Hepatocyte (in vitro differentiated cells): ENCODE measurements around the gene F7. TPM values are rescaled to one million over a fixed set of nuclear protein-coding genes. Genes with fewer than 3 reads are reported as not detected.

ENCODE experiments used
- DNase-seq: peaks from one replicate; pipeline ENCODE4 v3.0.0-alpha.2; 2016; ENCODE audit warnings: low spot score
- H2AFZ ChIP-seq: fragments of 200-600 bp; sonication (generic); 2 replicates; pipeline ENCODE4 v1.6.0; 2016; ENCODE audit warnings: antibody characterized with exemption, mild to moderate bottlenecking
- H3K27ac ChIP-seq: fragments of 200-600 bp; sonication (generic); 2 replicates; pipeline ENCODE4 v1.5.1; 2016; ENCODE audit warnings: mild to moderate bottlenecking
- H3K27me3 ChIP-seq: fragments of 200-600 bp; sonication (generic); 2 replicates; pipeline ENCODE4 v1.6.1; 2016
- H3K36me3 ChIP-seq: fragments of 200-600 bp; sonication (generic); replicated peaks from 2 replicates; pipeline ENCODE4 v1.5.1; 2016; ENCODE audit warnings: low read depth; ENCODE audit not compliant: insufficient read depth
- H3K4me1 ChIP-seq: fragments of 200-600 bp; sonication (generic); 2 replicates; pipeline ENCODE4 v1.5.1; 2016; ENCODE audit warnings: mild to moderate bottlenecking, moderate library complexity; ENCODE audit not compliant: insufficient read depth
- H3K4me2 ChIP-seq: fragments of 200-600 bp; sonication (generic); 2 replicates; pipeline ENCODE4 v1.6.0; 2016
- H3K4me3 ChIP-seq: fragments of 200-600 bp; sonication (generic); 2 replicates; pipeline ENCODE4 v1.5.1; 2016; ENCODE audit warnings: mild to moderate bottlenecking
- H3K79me2 ChIP-seq: fragments of 200-600 bp; sonication (generic); 2 replicates; pipeline ENCODE4 v1.6.0; 2017; ENCODE audit warnings: mild to moderate bottlenecking
- H3K9me2 ChIP-seq: fragments of 200-600 bp; sonication (generic); replicated peaks from 2 replicates; pipeline ENCODE4 v1.6.0; 2017; ENCODE audit warnings: mild to moderate bottlenecking; ENCODE audit not compliant: insufficient read depth
- H3K9me3 ChIP-seq: fragments of 200-600 bp; sonication (generic); 2 replicates; pipeline ENCODE4 v1.5.1; 2016; ENCODE audit warnings: low read depth, mild to moderate bottlenecking
- H4K20me1 ChIP-seq: fragments of 200-600 bp; sonication (generic); 2 replicates; pipeline ENCODE4 v1.6.0; 2016; ENCODE audit warnings: mild to moderate bottlenecking; ENCODE audit not compliant: insufficient read depth, poor library complexity, severe bottlenecking
- CTCF ChIP-seq: fragments of 200-600 bp; sonication (generic); IDR thresholded peaks from 2 replicates; pipeline ENCODE4 v1.5.1; 2016; ENCODE audit warnings: antibody characterized with exemption, mild to moderate bottlenecking; ENCODE audit not compliant: poor library complexity
- EZH2 ChIP-seq: fragments of 200-600 bp; sonication (generic); IDR thresholded peaks from 2 replicates; pipeline ENCODE4 v1.6.1; 2016; ENCODE audit warnings: antibody characterized with exemption, mild to moderate bottlenecking, borderline replicate concordance
- EZH2phosphoT487 ChIP-seq: fragments of 200-600 bp; sonication (generic); IDR thresholded peaks from one replicate; pipeline ENCODE4 v1.6.1; 2018; ENCODE audit warnings: antibody characterized with exemption, mild to moderate bottlenecking, low read depth, moderate library complexity; ENCODE audit not compliant: unreplicated experiment, severe bottlenecking
- WGBS: methylation state at CpG from one replicate; pipeline ENCODE4 v1.1.6; 2016; ENCODE audit warnings: low lambda C conversion rate; ENCODE audit errors: missing lambda C conversion rate; 5-methylcytosine and 5-hydroxymethylcytosine counted together
- polyA plus RNA-seq: library from polyadenylated mRNA; unstranded; fragments of >200 nt; fragmentation: Nextera tagmentation; extraction: Ambion mirVana; gene quantifications from 2 replicates; pipeline ENCODE4 v1.2.1, GENCODE V29; 2016
- total RNA-seq: library from RNA; depleted of rRNA; stranded (reverse); fragments of >200 nt; gene quantifications from 2 replicates; pipeline ENCODE4 v1.2.3, GENCODE V29; 2014

F7 gene
- total and polyA plus RNA-seq, 2 experiments from 2014 or later, result 12.6 to 24.0 TPM

DNA sequence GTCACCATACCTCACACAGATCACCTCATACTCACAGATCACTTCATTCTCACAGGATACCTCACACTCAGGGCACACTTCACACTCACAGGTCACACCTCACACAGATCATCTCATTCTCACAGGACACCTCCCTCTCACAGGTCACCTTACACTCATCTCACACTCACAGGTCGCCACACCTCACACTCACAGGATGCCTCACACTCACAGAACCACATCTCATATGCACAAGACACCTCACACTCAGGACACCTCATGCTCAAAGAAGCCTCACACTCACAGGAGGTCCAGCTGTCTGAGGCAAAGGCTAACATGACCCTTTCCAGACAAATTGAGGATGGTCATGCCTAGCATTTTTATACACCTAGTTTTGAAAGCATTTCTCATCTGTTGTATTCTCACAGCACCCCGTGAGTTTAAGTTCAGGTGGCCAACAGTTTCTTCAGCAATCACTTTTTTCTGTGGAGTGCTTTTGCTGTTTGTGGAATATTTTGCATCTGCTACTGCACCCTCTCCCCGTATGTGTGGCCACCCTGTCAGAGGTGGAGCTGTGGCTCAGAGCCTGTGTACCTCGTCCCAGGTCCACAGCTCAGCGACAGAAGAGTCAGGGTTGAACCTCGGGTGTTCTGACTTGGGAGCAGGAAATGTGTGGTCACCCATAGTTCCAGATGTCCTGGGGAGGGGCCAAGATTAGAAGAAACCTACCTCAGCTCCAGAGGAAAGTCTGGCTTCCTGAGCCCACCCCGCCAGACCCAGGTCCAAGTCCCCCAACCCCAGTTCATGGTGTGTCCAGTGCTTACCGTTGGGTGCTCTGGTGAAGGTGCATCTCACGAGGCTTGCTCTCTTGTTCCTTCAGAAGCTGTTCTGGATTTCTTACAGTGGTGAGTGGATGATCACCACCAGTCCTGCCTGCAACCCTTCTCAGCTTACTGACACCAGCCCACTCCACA is 7.6 kb downstream of the F7 start:
- no peak for DNase-seq
- TF ChIP-seq EZH2phosphoT487 (no peak), CTCF (no peak), EZH2 (no peak)
- Histone ChIP-seq H3K36me3 (no peaks in the 10 kb centered on the region), H3K4me2 (no peak overlapping the region), H2AFZ (no peak overlapping the region), H3K9me2 (no peaks in the 10 kb centered on the region), H3K27ac (no peak overlapping the region), H3K79me2 (no peaks in the 10 kb centered on the region), H3K27me3 (peaks cover 15% of the 10 kb centered on the region), H3K4me3 (no peak overlapping the region), H3K4me1 (peaks cover 6% of the 10 kb centered on the region), H3K9me3 (no peaks in the 10 kb centered on the region), H4K20me1 (no peaks in the 10 kb centered on the region)
- whole genome bisulfite sequencing, result 84% methylated on average over 9 of the region's 9 CpGs

GRCh38 chr13:113113846-113114271 is 8.3 kb downstream of the F7 start:
- Histone ChIP-seq H3K9me3 (no peaks in the 10 kb centered on the region), H3K27me3 (peaks cover 15% of the 10 kb centered on the region), H3K9me2 (no peaks in the 10 kb centered on the region), H3K4me1 (peaks cover 6% of the 10 kb centered on the region), H3K36me3 (no peaks in the 10 kb centered on the region), H2AFZ (no peak overlapping the region), H3K4me2 (no peak overlapping the region), H3K4me3 (no peak overlapping the region), H4K20me1 (no peaks in the 10 kb centered on the region), H3K27ac (no peak overlapping the region), H3K79me2 (no peaks in the 10 kb centered on the region)
- TF ChIP-seq CTCF (no peak), EZH2 (no peak), EZH2phosphoT487 (no peak)
- no peak for DNase-seq
- 97% methylated on average over 8 of the region's 8 CpGs for WGBS

GRCh38 chr13:113114511-113115362 is 9.1 kb downstream of the F7 start:
- WGBS, result 92% methylated on average over 17 of the region's 17 CpGs
- Histone ChIP-seq H3K79me2 (no peaks in the 10 kb centered on the region), H3K9me3 (no peaks in the 10 kb centered on the region), H3K4me3 (no peak overlapping the region), H3K36me3 (no peaks in the 10 kb centered on the region), H3K27me3 (peaks cover 10% of the 10 kb centered on the region), H2AFZ (no peak overlapping the region), H3K4me1 (peaks cover 6% of the 10 kb centered on the region), H4K20me1 (no peaks in the 10 kb centered on the region), H3K27ac (no peak overlapping the region), H3K9me2 (no peaks in the 10 kb centered on the region), H3K4me2 (no peak overlapping the region)
- no peak for TF ChIP-seq EZH2phosphoT487
- TF ChIP-seq EZH2, result no peak
- no peak for TF ChIP-seq CTCF
- DNase-seq, result no peak
